ENCODE measurements around the gene SLC15A4.

- TF ChIP-seq POLR2A (IDR thresholded peaks at IDR 0.05; ENCODE audit: low read depth) (no peak), CTCF (IDR thresholded peaks at IDR 0.05) (no peak), EP300 (IDR thresholded peaks at IDR 0.05) (no peak)
Measured at GRCh38 chr12:128853600-128854197, 29.9 kb upstream of the SLC15A4 start.
